MG63 (cell line): ENCODE data around the gene SLCO1B3. TPM values are rescaled to one million over a fixed set of nuclear protein-coding genes. Genes with fewer than 3 reads are reported as not detected.
"Not testable (repeated sequence)": the region's sequence is repeated elsewhere in the genome, so short reads cannot be mapped to it uniquely, and the experiment has no call there.

Source experiments
- DNase-seq: peaks from one replicate; pipeline ENCODE4 v3.0.0-alpha.2; 2020
- H3K27me3 ChIP-seq: fragments of 250-450 bp; sonication (Bioruptor Pico); 2 replicates; pipeline ENCODE4 v1.5.1; 2020; ENCODE audit warnings: mild to moderate bottlenecking, moderate library complexity
- H3K36me3 ChIP-seq: fragments of 250-450 bp; sonication (Bioruptor Pico); 2 replicates; pipeline ENCODE4 v1.5.1; 2020; ENCODE audit warnings: mild to moderate bottlenecking, moderate library complexity
- H3K4me3 ChIP-seq: fragments of 250-450 bp; sonication (Bioruptor Pico); 2 replicates; pipeline ENCODE4 v1.5.1; 2020; ENCODE audit warnings: mild to moderate bottlenecking, moderate library complexity
- H3K9me3 ChIP-seq: fragments of 250-450 bp; sonication (Bioruptor Pico); 2 replicates; pipeline ENCODE4 v1.5.1; 2020; ENCODE audit warnings: mild to moderate bottlenecking, moderate library complexity
- total RNA-seq: library from RNA; depleted of rRNA; stranded (reverse); fragments of >200 nt; shearing (Covaris generic); gene quantifications from 2 replicates; pipeline ENCODE4 v1.2.3, GENCODE V29; 2014; ENCODE audit warnings: low replicate concordance; rRNA removed

The SLCO1B3 gene
- total RNA-seq, result not detected in 2 replicates

DNA sequence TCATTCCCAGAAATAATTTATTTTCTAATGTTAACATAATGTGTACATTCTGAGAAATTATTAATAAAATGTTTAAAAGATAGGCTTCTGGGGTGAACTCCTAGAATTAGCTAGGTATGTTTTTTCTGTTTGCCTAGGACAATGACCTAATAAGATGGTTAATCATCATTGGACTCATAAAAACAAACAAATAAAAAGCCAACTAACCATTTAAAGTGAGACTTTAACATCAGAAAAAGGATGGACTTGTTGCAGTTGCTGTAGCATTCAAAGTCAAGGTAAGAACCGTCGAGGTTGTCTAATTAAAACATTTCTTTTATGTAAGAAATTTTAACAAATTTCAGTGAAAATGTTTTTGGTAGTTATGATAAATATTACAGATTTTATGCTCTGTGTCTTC lies at the start of gene SLCO1B3:
SLCO1B3 (plus strand) TSS at position 219 of the 400 bp plus-strand sequence. CDS start 5,034 bp downstream, outside the sequence.
- no peak for DNase-seq
- Histone ChIP-seq H3K9me3 (no peaks in the 10 kb centered on the region), H3K27me3 (no peaks in the 10 kb centered on the region)

DNA sequence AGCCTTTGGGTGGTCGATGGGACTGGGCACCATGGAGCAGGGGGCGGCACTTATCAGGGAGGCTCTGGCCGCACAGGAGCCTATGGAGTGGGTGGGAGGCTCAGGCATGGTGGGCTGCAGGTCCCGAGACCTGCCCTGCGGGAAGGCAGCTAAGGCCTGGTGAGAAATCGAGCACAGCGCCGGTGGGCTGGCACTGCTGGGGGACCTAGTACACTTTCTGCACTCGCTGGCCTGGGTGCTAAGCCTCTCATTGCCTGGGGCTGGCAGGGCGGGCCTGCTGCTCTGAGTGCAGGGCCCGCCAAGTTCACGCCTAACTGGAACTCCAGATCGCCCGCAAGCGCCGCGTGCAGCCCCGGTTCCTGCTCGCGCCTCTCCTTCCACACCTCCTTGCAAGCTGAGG lies 33.1 kb upstream of the SLCO1B3 start:
- Histone ChIP-seq H3K9me3 (no peaks in the 10 kb centered on the region), H3K27me3 (no peaks in the 10 kb centered on the region; the same call in 1 of the 2 replicates), H3K36me3 (no peaks in the 10 kb centered on the region), H3K4me3 (no peak overlapping the region)
- no peak for DNase-seq

More for the DNA sequence above, at the start of gene SLCO1B3:
- H3K4me3 ChIP-seq, result no peak within 1 kb of the TSS
- no peaks in the 10 kb centered on the region for H3K36me3 ChIP-seq

DNA sequence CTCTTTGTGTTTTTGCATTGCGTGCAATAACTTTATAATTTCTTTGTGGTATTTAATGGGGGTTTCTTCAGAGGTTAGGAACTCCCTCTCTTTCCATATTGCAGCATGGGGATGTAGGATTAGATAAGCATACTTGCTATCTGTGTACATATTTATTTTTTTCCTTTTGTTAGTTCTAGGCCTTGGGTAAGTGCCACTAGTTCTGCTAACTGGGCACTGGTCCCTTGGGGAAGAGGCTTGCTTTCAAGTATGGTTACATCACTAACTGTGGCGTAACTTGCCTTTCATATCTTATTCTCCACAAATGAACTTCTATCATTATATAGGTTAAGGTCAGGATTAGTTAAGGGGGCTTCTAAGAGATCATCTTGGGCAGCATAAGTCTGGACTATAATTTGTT lies 31.5 kb upstream of the SLCO1B3 start:
- H3K9me3 ChIP-seq, result no peaks in the 10 kb centered on the region
- no peaks in the 10 kb centered on the region; the same call in 1 of the 2 replicates for H3K27me3 ChIP-seq
- no peak overlapping the region for H3K4me3 ChIP-seq
- no peaks in the 10 kb centered on the region for H3K36me3 ChIP-seq
- no peak for DNase-seq

DNA sequence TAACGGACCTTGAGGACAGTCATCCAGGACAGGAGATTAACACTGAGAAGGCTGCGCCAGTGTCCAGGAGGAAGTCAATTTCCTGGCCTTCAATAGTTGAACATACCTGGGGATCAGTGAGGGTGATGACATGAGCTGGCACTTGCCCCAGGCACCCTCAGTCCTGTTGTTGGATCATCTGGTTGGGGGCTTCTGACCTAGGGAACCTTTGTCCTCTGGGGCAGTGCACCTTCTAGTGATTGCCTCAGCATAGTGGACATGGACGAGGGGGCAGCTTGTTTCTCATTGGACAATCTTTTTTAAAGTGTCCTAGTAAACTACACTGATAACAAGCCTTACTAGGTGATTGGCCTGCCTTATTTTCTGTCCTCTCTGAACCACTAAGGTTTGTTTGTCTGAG lies 30.5 kb upstream of the SLCO1B3 start:
- not testable (repeated sequence) for H3K9me3 ChIP-seq, H3K27me3 ChIP-seq, H3K4me3 ChIP-seq, DNase-seq, H3K36me3 ChIP-seq

GRCh38 chr12:20783796-20784357 lies 26.6 kb upstream of the SLCO1B3 start:
- not testable (repeated sequence) for H3K4me3 ChIP-seq, H3K27me3 ChIP-seq, DNase-seq, H3K36me3 ChIP-seq, H3K9me3 ChIP-seq

- no peak for DNase-seq
- Histone ChIP-seq H3K27me3 (no peaks in the 10 kb centered on the region), H3K9me3 (no peaks in the 10 kb centered on the region), H3K36me3 (no peaks in the 10 kb centered on the region), H3K4me3 (no peak overlapping the region)
Observed at GRCh38 chr12:20792971-20793370, 17.5 kb upstream of the SLCO1B3 start.

GRCh38 chr12:20798554-20798953 lies 12.0 kb upstream of the SLCO1B3 start:
- H3K36me3 ChIP-seq, result no peaks in the 10 kb centered on the region
- no peak overlapping the region for H3K4me3 ChIP-seq
- DNase-seq, result no peak
- no peaks in the 10 kb centered on the region for H3K9me3 ChIP-seq
- no peaks in the 10 kb centered on the region for H3K27me3 ChIP-seq

- Histone ChIP-seq H3K36me3 (no peaks in the 10 kb centered on the region), H3K9me3 (no peaks in the 10 kb centered on the region), H3K27me3 (no peaks in the 10 kb centered on the region), H3K4me3 (no peak overlapping the region)
- no peak for DNase-seq
Observed at GRCh38 chr12:20800160-20800559, 10.3 kb upstream of the SLCO1B3 start.

GRCh38 chr12:20801035-20801434 lies 9.5 kb upstream of the SLCO1B3 start:
- no peaks in the 10 kb centered on the region for H3K36me3 ChIP-seq
- no peak overlapping the region for H3K4me3 ChIP-seq
- H3K27me3 ChIP-seq, result no peaks in the 10 kb centered on the region
- H3K9me3 ChIP-seq, result no peaks in the 10 kb centered on the region
- DNase-seq, result no peak

- no peaks in the 10 kb centered on the region for H3K27me3 ChIP-seq
- H3K4me3 ChIP-seq, result no peak overlapping the region
- H3K36me3 ChIP-seq, result no peaks in the 10 kb centered on the region
- no peaks in the 10 kb centered on the region for H3K9me3 ChIP-seq
- no peak for DNase-seq
Observed at GRCh38 chr12:20805921-20806320, 4.6 kb upstream of the SLCO1B3 start.

DNA sequence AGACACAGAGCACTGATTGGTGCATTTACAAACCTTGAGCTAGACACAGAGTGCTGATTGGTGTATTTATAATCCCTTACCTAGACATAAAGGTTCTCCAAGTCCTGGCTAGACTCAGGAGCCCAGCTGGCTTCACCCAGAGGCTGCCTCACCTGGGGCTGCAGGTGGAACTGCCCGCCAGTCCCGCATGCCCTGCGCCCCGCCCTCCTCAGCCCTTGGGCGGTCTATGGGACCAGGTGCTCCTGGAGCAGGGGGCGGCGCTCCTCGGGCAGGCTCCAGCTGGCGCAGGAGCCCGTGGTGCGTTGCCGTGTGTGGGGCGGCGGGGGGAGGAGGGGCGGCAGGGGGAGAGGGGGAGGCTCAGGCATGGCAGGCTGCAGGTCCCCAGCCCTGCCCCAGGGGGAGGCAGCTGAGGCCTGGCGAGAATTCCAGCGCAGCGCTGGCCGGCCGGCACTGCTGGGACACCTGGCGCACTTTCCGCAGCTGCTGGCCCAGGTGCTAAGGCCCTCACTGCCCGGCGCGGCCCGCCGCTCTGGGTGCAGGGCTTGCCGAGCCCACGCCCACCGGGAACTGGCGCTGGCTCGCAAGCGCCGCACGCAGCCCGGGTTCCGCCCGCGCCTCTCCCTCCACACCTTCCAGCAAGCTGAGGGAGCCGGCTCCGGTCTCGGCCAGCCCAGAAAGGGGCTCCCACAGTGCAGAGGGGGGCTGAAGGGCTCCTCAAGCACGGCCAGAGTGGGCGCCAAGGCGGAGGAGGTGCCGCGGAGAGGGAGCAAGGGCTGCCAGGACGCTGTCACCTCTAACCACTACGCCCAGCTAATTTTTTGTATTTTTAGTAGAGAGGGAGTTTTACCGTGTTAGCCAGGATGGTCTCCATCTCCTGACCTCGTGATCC lies 3.1 kb upstream of the SLCO1B3 start:
- Histone ChIP-seq H3K27me3 (no peaks in the 10 kb centered on the region), H3K4me3 (no peak overlapping the region), H3K9me3 (no peaks in the 10 kb centered on the region), H3K36me3 (no peaks in the 10 kb centered on the region)
- DNase-seq, result no peak

GRCh38 chr12:20808521-20808920 lies 2.0 kb upstream of the SLCO1B3 start:
- H3K4me3 ChIP-seq, result no peak overlapping the region
- H3K27me3 ChIP-seq, result no peaks in the 10 kb centered on the region
- H3K9me3 ChIP-seq, result no peaks in the 10 kb centered on the region
- H3K36me3 ChIP-seq, result no peaks in the 10 kb centered on the region
- no peak for DNase-seq

DNA sequence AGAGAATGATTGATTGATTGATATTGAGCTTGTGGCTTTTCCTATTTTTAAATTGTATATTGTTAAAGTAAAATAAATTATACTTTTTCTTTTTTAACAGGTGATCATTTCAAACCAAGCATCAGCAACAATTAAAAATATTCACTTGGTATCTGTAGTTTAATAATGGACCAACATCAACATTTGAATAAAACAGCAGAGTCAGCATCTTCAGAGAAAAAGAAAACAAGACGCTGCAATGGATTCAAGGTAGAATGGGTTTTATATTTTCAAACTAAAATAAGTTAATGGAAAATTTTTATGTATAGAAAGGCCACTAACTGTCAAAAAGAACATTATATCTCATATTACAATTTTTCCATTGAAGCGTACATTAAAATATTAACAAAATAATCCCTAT lies 5.1 kb downstream of the SLCO1B3 start:
- H3K9me3 ChIP-seq, result no peaks in the 10 kb centered on the region
- no peaks in the 10 kb centered on the region for H3K27me3 ChIP-seq
- no peaks in the 10 kb centered on the region for H3K36me3 ChIP-seq
- no peak for DNase-seq
- no peak overlapping the region for H3K4me3 ChIP-seq

- Histone ChIP-seq H3K36me3 (no peaks in the 10 kb centered on the region), H3K9me3 (no peaks in the 10 kb centered on the region), H3K4me3 (no peak overlapping the region), H3K27me3 (no peaks in the 10 kb centered on the region)
- no peak for DNase-seq
Observed at GRCh38 chr12:20822415-20822814, 11.9 kb downstream of the SLCO1B3 start.

DNA sequence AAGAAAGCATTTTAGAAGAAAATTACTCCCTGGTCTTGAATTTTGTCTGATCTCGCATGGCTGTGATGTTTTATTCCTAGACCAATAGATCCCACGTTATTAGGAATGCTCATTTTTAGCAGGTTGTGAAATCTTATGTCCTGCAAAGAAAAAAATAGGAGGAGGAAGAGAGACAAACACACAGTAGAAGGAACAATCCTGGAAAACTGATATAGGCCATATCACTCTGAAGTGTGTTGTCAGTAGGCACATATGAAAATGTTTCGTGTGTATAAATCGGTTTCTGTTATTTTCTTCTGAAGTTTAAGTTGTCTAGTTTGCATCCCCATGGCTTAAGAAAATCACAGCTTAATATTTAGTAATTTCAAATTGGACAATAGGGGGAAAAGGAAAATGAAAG lies 12.4 kb downstream of the SLCO1B3 start:
- H3K4me3 ChIP-seq, result no peak overlapping the region
- no peaks in the 10 kb centered on the region for H3K36me3 ChIP-seq
- H3K27me3 ChIP-seq, result no peaks in the 10 kb centered on the region
- no peak for DNase-seq
- H3K9me3 ChIP-seq, result no peaks in the 10 kb centered on the region

- Histone ChIP-seq H3K27me3 (no peaks in the 10 kb centered on the region), H3K4me3 (no peak overlapping the region), H3K36me3 (no peaks in the 10 kb centered on the region), H3K9me3 (no peaks in the 10 kb centered on the region; the same call in 1 of the 2 replicates)
- no peak for DNase-seq
Observed at GRCh38 chr12:20829919-20830318, 19.4 kb downstream of the SLCO1B3 start.

DNA sequence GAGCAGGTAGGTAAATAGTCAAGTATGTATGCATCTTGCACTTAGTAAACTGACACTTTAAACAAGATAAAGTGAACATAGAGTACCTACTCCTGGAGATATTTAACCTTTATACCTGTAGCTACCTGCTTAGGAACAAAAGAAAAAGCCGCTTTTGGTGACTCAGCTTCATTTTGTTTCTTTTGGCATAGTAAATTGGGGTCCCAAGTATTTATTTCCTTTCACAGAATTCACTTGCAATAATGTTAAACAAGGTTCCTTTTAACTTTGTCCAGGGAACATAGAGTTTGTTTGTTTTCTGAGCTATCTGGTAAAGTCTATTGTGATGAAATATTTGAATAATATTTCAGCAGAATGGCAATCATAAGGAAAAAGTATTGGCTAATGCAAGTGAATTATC lies 20.0 kb downstream of the SLCO1B3 start:
- no peak for DNase-seq
- no peak overlapping the region for H3K4me3 ChIP-seq
- H3K36me3 ChIP-seq, result no peaks in the 10 kb centered on the region
- H3K9me3 ChIP-seq, result no peaks in the 10 kb centered on the region; the same call in 1 of the 2 replicates
- no peaks in the 10 kb centered on the region for H3K27me3 ChIP-seq

DNA sequence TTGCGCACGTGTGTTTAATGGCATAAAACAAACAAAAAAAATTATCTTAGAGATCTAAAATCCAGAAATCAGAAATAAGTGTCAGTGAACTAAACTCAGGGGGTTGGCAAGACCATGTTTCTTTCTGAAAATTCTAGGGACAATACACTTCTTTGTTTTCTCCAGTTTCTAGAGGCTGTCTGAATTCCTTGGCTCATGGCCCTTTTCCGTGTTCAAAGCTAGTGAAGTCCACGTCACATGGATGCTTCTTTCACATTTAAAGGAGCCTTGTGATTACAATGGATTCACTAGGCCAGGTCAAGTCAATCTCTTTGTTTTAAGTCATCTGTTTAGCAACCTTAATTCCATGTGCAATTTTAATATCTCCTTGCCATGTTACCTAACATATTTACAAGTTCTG lies 22.4 kb downstream of the SLCO1B3 start:
- Histone ChIP-seq H3K4me3 (no peak overlapping the region), H3K27me3 (no peaks in the 10 kb centered on the region), H3K36me3 (no peaks in the 10 kb centered on the region), H3K9me3 (no peaks in the 10 kb centered on the region; the same call in 1 of the 2 replicates)
- no peak for DNase-seq
